Hematopoietic multipotent progenitor cell treated with erythropoietin and hydrocortisone succinate and interleukin-3 and kit ligand, for 6 days (in vitro differentiated cells): ENCODE results near the gene ZXDC.

ENCODE experiments used
- DNase-seq: peaks from one replicate; pipeline ENCODE4 v3.0.0-alpha.2; 2015

Gene ZXDC

DNA sequence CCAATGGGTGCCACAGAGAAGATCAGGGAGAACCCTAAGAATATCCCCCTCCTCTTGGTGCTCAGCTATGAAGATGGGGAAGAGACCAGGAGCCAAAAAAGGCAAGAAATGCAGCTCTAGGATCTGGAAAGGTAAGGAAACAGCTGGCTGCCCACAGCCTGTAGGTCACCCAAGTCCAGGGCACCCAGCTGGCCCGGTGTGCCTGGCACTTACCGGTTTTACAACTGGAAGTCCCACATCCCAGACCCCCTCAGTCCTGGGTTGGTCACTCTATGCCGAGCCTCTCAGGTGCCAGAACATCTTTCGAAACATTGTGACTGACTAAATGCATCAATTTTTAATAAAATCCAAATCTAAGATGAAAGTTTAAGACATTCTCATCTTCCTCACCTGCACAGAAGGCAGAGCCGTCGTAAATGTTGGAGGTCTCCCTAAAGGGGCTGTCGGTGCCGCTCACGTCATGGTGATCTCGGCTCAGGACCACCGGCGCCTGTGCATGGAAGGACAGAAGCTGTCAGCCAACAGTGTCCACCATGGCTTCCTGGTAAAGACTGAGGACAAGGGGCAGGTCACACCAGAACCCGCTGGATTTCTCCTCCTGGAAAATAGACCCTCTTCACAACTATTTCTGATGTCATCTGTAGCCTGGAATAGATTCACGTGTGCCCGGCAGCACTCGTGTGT is 13.3 kb upstream of the ZXDC start:
- no peak for DNase-seq

DNA sequence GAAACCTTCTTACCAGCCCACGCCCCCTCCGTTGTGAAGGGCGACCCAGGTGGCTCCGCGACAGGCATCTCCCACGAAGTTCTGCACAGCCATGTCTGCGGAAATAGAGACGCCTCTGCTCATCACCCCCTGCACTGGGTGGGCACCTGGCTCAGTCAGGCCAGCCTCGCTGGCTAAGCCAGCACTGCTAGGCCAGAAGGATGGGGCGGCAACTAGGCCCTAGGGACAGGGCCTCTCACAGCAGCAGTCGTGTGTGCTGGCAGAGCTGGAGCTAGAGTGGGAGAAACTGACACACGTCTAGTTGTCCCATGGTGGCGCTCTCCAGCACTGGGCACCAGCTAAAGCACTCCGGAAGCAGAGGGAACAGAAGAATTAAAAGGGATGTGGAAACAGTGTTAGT is 12.5 kb upstream of the ZXDC start:
- DNase-seq = no peak

DNA sequence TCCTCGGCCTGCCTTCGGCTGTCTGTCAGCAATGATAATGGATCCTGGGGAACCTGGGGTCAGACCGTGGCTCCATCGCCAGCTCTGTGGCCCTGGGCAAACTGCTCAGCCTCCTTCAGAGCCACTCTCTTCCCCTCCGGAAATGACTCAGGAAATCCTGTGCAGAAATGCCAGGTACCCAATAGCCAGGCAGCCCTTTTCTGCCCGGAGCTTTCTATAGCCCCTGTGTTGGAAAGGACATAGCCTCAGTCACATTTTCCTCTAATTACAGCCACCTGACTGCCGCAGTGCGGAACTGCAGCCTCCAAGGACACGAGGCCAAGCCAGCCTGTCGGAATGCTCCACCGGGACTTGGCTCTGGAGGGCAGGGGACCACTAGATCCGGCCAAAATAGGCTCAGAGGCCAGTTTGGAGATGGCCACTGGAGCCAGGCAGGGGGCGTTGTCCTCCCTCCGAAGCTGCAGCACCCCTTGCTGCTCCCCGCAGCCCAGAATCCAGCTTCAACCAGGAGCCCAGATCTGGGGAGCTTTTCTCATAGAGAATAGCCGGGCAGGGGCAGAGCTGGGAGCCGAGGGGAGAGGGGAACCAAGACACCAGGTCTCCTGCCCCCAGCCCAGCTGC is 11.6 kb upstream of the ZXDC start:
- peak; percentile 56 for DNase-seq

DNA sequence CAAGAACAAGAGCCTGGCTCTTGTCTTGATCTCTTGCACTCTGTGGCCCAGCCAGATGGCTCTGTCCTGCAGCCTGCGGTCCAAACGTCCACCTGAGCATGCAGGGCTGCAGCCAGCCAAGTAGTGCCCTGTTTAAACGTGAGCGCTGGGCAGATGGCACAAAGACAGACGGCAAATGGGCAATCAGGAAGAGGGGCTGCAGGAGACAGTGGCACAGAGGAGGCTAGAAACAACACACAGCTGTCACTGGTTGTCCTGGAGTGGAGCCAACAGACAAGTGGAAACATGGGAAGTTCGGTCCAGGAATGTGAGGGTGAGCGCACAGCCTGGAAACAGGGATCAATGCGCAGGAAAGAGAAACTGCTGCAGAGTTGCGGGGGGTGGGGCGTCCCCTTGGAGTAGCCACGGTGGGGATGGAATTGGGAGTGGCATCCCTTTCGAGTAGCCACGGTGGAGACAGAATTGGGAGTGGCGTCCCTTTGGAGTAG is 10.7 kb upstream of the ZXDC start:
- no peak for DNase-seq

DNA sequence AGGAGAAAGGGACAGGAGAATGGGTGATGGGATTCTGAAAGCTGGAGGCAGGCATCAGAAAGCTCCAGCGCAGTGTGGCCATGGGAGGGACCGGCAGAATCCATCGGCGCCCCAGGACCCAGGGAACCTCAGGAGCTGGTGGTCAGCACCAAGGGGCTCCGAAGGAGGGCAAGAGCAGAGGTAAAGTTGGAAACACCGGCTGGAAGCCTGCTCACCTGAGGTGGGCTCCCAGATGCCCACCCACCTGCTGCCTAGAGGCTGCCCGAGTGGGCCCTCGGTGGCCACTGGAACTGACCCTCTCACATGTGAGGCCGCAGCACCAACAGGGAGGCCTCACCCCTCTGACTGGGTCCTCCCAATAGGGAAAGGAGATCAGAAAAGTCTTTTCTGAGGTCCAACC is 10.3 kb upstream of the ZXDC start:
- no peak for DNase-seq

DNA sequence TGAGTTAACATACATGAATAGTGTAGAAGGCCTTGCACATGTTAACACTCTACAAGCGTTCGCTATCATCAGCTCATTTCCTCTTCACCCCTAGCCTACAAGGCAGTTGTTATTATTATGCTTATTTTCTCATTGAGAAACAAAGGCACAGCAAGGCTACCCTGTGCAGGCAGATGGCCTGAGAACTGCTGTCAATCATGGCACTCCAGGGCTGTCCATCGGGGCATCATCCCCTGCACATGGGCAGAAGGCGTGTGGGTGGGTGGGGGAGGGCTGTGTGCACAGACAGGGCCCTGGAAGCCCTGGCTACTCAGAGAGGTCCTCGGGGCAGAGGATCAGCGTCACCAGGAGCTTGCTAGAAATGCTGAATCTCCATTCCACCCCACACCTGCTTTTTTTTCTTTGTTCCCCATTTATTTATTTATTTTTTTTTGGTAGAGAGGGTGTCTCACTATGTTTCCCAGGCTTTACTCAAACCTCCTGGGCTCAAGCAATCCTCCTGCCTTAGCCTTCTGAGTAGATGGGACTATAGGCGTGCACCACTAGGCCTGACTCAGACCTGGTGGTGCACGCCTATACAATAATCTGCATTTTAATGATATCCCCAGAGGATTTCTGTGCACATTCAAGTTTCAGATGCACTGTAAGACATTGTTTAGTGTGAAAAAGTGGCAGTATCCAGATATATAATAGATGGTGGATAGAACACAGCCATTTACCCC is 9.6 kb upstream of the ZXDC start:
- DNase-seq = no peak

DNA sequence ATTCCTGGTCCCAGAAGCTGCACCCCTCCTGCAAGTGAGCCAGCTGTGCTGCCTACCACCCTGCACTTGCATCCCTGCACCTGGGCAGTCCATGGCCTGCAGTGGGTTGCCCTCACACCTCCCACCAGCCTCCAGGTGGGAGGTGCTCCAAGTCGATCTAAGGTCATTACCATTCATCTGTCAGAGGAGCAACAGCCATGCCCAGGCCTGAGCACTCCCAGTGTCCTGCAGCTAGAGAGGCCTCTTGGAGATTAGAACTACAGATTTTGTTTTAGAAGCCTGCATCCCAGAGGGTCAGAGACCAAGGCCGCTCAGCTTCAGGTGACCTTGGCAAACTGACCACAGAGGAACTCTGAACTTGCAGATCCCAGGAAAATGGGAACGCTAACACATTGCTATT is 9.0 kb upstream of the ZXDC start:
- no peak for DNase-seq

DNA sequence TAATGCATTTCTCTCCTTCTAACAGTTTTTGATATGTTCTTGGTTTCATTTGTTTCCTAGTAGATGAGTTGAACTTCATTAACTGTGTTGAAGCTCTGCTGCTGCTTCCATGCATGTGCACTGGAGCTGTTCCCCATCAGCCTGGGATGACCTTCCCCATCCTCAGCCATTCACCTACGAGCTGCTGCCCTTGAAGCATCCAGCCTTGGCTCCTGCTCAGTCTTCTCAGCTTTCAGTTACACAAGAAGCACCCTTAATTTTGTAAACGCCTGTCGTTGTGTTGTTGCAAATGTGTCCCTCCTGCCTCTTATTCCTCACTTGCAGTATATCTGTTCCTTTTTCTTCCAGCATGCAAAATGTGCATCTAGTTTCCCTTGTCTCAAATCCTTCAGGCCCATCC is 8.5 kb upstream of the ZXDC start:
- DNase-seq = no peak

DNA sequence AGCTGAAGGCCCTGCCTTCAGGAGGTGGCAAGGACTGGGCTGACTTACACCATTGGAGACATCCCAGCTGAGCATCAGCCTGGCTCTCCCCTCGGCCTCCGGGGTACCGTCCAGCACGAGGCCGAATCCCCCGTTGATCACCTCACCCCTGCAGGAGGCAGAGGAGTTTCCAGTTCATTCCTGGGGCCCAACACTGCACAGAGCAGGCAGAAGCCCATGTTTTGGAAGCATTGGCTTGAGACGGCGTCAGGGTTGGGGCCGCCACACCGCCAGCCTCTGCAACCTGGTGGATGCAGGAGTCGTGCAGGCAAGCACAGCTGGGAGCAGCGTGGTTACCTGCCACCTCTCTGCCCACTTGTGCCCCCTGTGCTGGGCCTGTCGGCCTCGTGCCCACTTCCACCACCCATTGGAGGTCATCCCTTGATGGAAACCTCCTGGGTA is 7.7 kb upstream of the ZXDC start:
- no peak for DNase-seq

DNA sequence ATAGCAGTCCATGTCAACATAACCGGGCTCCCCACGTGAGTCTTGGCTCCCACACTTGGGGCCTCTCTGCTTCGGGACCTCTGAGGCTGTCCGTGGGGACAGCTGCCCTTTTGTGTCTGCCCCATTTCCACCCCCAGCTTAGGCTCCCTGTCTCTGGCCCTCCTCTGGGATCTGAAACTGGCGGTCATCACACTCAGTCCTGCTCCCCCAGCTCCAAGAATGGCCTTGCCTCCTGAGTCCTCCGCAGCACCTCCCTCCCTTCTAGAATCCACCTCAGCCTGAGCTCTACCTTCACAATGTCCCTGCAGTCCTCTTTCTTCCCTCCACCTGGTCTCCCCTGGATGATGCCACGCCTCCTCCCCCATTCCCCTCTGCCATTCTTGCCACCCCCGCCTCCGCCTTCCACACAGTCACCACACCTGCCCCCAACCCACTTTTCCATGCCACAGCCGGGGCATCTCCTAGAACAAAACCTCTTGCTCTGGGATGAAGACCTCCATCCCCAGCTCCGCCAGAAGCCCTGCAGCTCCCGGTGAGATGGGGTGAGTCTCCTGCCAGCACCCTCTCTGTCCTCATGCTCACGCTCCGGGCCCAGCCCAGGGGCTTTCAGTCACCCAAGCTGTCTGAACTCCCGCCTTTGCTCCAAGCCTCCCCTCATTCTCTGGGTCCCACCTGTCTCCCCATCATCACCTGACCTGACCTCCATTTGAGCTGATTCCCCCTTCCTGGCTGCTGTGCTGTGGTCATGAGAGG is 7.0 kb upstream of the ZXDC start:
- DNase-seq = no peak

DNA sequence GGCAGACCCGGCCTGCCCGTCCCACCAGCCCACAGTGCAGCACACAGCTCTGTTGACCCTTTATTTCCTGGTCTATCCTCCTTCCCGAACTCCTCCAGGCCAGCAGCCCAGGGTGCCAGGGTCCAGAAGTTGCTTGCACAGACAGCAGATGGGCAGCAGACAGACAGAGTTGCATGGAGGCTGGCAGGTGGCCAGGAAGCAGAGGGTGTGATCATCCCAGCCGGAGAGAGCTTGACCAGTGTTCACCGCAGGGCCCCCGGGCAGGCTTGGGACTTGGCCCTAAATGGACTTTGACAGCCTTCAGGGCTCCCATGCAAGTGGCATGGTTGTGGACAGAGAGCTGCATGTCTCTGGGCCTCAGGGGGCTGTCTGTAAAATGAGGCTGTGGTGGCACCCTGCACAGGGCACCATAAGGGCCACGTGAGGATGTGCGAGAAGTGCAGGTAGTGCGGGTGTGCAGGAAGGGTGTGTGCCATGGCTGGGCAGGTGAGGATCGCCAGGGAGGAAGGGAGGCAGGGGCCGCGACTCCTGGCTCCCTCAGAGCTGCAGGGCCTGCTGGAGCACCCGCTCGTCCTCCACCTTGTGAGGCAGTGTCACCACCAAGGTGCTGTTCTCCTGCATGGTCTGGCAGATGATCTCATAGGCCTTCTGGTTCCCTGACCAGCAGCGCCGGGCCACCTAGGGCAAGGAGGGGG is 6.3 kb upstream of the ZXDC start:
- DNase-seq = no peak

DNA sequence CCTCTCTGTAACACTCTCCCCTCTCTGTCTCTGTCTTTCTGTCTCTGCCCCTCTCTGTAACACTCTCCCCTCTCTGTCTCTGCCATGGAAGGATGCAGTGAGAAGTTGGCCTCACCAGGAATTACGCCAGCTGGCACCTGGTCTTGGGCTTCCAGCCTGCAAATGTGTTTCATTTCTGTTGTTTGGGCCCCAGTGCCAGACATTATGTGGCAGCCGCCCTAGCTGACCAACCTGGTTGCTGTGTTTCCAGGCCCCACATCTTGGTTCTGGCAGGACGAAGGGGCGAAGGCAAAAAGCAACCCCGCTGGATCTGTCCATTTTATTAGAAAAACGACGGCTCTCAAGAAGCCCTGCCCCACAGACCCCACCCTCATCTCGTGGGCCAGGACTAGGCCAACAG is 5.2 kb upstream of the ZXDC start:
- no peak for DNase-seq

DNA sequence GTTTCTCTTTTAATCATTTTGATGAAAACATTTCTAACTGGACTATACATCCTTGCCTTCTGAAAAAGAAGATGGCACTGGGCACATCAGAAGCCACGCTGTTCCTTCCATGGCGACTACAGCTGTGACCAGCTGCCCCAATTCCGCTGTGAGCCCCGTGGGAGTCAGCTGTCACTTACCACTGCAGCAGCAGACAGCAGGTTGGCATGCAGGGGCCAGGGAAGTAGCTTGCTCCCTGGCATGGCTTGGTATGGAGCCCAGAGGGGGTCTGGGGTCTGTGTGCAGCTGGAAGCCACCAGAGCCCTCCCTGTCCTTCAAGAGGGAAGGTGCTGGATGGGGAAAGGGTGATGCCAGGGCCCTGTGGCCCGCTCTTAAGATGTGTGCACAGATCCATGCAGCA is 4.5 kb upstream of the ZXDC start:
- no peak for DNase-seq

DNA sequence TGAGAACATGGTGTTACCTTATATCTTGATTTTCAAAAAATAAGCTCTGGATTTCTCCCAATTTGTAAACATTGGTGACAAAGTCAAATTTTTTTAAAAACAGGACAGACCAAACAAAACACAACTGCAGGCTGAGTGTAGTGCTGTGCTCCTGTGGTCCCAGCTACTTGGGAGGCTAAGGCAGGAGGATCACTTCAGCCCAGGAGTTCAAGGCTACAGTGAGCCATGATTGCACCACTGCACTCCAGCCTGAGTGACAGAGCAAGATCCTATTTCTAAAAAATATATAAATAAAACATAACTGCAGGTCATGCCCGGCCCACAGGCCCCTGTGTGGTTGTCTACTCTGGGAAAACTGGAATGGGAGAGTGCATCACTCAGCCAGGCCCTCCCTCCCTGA is 4.0 kb upstream of the ZXDC start:
- no peak for DNase-seq

DNA sequence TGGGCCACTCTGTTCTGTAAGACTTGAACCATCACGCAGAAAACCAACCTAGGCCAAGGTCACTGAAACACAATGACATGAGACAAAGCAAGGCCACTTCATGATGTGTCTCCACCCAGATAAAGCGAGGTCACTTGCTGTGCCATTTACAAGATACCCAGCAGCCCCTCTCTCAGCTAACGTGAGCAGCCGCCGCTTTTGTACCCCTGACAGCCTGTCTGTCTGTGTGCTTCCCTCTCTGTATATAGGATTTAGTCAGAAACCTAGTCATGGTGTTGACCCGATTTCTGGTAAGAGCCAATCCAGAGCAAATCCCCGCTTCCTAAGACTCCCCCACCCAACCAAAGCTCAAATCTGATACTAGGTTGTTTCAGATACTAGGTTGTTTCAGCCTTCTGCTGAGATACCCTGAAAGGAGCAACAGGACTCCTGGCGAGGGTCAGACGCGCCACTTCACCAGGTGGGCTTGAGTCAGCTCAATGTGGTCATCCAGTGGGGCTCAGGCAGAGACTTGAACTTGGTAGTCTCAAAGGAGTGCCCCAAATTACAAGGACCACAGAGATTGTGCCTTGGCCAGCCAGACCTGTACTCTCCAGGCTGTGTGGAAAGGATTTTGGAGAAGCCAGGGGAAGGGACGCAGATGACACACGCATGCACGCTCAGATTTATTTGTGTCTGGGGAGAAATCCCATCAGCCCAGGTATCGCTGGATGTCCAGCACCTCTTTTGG is 3.1 kb upstream of the ZXDC start:
- DNase-seq = no peak

DNA sequence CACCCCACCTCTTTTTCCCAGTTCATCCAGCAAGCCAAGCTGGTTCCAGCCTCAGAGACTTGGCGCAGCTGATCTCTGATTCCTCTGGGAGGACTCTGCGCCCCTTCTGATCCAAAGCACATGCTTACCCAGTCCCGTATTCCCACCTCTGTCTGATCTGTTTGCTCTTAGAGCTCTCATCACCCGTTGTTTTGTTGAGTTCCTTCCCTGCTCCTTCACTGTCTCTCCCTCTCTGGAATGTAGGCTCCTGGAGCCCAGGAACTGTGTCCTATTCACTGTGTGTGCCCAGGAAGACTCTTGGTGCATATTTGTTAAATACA is 1.3 kb upstream of the ZXDC start:
- no peak for DNase-seq

DNA sequence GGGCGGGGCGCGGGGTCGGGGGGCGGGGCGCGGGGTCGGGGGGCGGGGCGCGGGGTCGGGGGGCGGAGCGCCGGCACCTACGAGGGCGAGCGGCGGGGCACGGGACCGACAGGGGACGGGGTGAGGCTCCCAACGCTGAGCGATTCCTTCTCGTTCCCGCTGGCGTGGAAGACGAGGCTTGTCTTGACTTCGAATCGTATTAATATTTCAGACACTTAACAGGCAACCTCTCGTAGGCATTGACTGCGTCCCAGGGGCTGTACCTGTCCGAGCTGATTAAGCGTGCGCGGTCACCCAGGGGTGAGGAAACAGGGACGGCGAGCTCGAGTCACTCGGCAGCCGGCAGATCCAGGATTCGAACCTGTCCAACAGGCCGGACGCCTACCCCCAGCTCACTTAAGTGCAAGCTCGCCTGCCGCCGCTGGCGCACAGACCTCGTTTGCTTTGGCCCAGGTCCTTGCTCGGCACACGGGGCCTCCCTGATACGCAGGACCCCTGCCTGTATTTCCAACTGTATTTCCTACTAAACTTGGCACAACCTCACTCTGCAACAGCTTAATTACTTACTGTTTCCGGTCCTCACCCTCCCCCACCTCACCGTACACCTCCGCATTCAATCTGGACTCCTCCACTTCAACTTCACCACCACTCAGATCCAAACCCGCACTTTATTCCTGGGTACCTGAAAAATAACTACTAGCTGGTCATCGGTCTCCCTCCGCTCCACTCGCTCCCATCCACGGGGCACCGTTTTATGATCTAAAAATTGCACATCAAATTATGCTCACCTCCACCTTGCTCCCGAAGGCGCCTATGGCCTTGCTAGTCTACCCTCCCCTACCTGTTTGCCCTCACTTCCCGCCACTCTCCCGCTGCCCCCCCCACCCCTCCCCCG is 722 bp upstream of the ZXDC start:
- DNase-seq = peak; percentile 77

DNA sequence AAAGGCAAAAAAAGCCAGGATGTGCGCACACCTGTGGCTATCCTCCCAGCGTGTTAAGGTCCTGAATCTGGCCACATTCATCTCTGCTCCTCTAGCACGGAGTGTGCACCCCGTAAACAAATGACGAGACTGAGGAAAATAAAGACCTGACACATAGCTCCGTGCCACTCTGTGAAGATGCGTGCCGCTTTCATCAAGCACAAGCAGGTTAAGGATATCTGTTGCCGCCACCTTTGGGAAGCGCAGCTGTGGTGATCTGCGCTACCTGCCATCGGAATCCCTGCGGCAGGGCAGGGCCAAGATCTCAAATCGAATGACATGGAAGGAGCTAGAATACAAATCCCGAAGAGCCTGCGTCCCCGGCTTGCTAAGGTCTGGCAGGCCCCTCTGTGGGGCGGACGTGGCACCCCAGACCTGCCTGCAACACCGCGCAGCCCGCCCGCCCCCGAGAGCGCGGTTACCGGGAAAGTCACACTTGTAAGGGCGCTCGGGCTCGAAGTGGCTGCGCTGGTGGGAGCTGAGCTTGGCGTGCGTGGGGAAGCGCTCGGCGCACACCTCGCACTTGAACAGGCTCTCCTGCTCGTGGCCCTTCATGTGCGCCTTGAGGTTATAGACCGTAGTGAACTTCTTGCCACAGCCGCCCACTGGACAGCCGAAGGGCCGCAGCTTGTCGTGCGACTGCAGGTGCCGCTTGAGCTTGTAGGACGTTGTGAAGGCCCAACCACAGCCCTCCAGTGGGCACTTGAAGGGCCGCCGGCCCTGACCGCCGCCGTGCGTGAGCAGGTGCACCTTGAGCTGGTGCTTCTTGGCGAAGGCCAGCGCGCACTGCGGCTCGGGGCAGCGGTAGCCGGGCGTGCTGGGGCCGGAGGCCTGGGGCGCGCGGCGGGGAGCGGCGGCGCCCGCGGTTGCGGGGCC is 936 bp downstream of the ZXDC start:
- DNase-seq = peak; percentile 62

DNA sequence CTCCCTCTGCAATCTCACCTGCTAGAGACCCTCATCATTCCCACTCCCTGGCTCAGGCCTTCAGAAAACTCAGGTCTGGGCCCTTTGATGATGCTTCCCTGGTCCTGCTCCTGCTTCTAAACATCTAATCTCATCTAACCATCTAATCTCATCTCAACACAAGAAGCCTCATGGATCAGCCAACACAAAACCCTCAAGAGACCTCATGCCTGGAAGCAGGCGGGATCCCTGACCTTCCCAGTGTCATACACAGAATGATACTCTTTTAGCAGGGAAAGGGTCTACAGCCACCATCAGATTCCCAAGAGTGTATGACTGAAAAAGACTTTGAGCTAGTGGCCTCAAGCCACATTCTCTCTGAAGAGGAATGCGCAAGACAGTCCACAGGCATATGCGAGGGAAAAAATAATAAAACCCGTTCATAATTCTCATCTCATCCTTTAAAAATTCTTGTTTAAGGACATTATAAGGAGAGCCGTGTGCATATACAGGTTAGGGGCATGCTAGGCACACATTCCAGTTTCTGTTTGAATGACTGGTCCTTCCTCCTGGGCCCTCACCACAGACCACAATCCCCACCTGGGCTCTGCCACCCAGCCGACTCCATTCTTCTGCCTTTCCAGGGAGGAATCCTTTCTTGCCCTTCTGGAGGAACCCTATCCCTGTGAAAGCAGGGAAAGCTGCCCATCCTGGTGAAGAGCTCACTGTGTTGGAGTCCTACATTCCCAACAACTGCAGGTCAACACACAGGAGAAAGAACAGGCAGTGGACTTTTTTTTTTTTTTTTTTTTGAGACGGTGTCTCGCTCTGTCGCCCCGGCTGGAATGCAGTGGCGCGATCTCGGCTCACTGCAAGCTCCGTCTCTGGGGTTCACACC is 2.2 kb downstream of the ZXDC start:
- DNase-seq = peak; percentile 19
